Lung (tissue), 12 donors: ENCODE data around the gene SYT13. TPM values are rescaled to one million over a fixed set of nuclear protein-coding genes. Genes with fewer than 3 reads are reported as not detected.
"Not testable (repeated sequence)": the region's sequence is repeated elsewhere in the genome, so short reads cannot be mapped to it uniquely, and the experiment has no call there.

ENCODE experiments used
- ATAC-seq: fragments of 200-7000 bp; cut with Tn5 transposase; one replicate; pipeline ENCODE4 v1.9.1; 2020; ENCODE audit warnings: moderate number of reproducible peaks; ENCODE audit not compliant: insufficient read depth, low FRiP score
- DNase-seq, 3 donors: peaks; one replicate each; pipeline ENCODE4 v3.0.0-alpha.2; 2013 to 2017
- H3K27ac ChIP-seq, 2 donors: one replicate each; pipeline ENCODE4 v1.5.1; 2013; ENCODE audit warnings: mild to moderate bottlenecking in 2 of 2, moderate library complexity in 2 of 2, control low read depth in 1 of 2, inconsistent platforms in 1 of 2, low read depth in 1 of 2, low read length in 1 of 2
- H3K27me3 ChIP-seq, 3 donors: one replicate each; pipeline ENCODE4 v1.5.1; 2013; ENCODE audit warnings: low read length in 2 of 3; ENCODE audit not compliant: control insufficient read depth in 3 of 3, insufficient read depth in 3 of 3
- H3K36me3 ChIP-seq, 4 donors: one replicate each; pipeline ENCODE4 v1.5.1; 2013; ENCODE audit warnings: low read length in 4 of 4, mild to moderate bottlenecking in 1 of 4, moderate library complexity in 1 of 4; ENCODE audit not compliant: control insufficient read depth in 4 of 4, insufficient read depth in 4 of 4
- H3K4me1 ChIP-seq, 5 donors: one replicate each; pipeline ENCODE4 v1.5.1; 2013; ENCODE audit warnings: low read length in 5 of 5, mild to moderate bottlenecking in 2 of 5, moderate library complexity in 1 of 5; ENCODE audit not compliant: control insufficient read depth in 5 of 5, insufficient read depth in 5 of 5
- H3K4me3 ChIP-seq: one replicate; pipeline ENCODE4 v1.5.1; 2013; ENCODE audit warnings: mild to moderate bottlenecking, control low read depth, moderate library complexity
- H3K9ac ChIP-seq, 2 donors: one replicate each; pipeline ENCODE4 v1.5.1; 2013; ENCODE audit warnings: low read length in 2 of 2, control low read depth in 1 of 2; ENCODE audit not compliant: insufficient read depth in 1 of 2
- H3K9me3 ChIP-seq, 4 donors: one replicate each; pipeline ENCODE4 v1.5.1; 2013; ENCODE audit warnings: low read length in 3 of 4, mild to moderate bottlenecking in 1 of 4, moderate library complexity in 1 of 4; ENCODE audit not compliant: control insufficient read depth in 4 of 4, insufficient read depth in 3 of 4
- WGBS, 2 donors: extraction: QIAGEN DNeasy Blood & Tissue Kit; methylation state at CpG; one replicate each; pipeline ENCODE4 v1.1.7; 2013; 5-methylcytosine and 5-hydroxymethylcytosine counted together
- polyA plus RNA-seq, 2 donors: library from polyadenylated mRNA; stranded (reverse); fragments of 200-250 nt; gene quantifications; one replicate each; pipeline ENCODE4 v1.2.1, GENCODE V29; 2013
- total RNA-seq, 2 donors: library from RNA; depleted of rRNA in 1 of 2; stranded (reverse); fragments of >200 nt in 1 of 2; gene quantifications; one replicate each; pipeline ENCODE4 v1.2.1, GENCODE V29; 2014 to 2021
- TF ChIP-seq, protein P1 (sequence below): IDR thresholded peaks from 2 replicates; pipeline ENCODE4 v1.5.1; 2012; ENCODE audit warnings: mild to moderate bottlenecking; ENCODE audit errors: control extremely low read depth, extremely low read depth
- donor health status: control.
- donor health status: control.
- donor health status: Bipolar disorder and iron deficiency.
- donor health status: healthy.
- donor health status: DM: yes; HTN: yes; CAD: no.

SYT13 gene
- total and polyA plus RNA-seq, 4 donors: 0.06 to 6.2 (median 0.16) TPM

DNA sequence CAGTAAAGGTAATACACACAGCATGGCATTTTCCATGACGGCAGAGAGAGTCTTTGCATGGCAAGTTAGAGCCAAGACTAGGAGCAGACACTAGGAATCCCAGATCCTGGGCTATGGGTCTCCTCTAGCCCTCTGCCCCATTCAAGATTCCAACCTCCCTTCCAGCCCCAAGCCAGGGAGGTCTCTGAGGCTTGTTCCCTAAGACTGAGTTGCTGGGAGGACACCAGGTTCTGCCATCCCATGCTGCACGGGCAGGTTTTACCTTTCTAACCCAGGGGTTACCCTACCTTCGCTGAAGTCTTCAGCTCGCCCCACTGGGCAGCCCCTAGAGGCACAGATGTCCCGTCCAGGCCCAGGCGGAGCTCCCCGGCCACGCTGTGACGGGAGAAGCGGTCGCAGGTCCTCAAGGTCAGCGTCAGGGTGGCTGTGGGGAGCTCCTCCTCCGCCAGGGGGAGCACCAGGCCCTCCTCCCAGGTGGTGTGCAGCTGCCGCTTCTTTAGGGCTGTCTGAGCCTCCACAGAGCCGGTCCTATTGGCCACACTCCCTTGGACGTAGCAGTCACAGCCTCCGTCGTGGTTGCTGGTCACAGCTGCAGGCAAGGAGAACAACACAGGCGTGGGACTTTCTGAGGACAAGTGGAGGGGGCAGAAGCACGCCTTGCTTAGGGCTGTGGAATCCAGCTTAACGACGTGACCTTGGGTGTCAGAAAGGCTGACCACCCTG, 33.8 kb downstream of the SYT13 start:
- Histone ChIP-seq H3K4me1 (peaks cover 0 to 14% (median 3%) of the 10 kb centered on the region in 5 donors), H3K9me3 (no peaks in the 10 kb centered on the region), H3K27ac (no peak overlapping the region), H3K4me3 (no peak overlapping the region), H3K36me3 (no peaks in the 10 kb centered on the region), H3K9ac (no peak overlapping the region), H3K27me3 (no peaks in the 10 kb centered on the region)
- WGBS, 2 donors: 59 to 67% methylated on average over 22 of the region's 22 CpGs
- ATAC-seq (peak; percentile 15), DNase-seq (peak in 2 of 3 donors; percentile 24 to 42)
- TF ChIP-seq, protein P1, sequence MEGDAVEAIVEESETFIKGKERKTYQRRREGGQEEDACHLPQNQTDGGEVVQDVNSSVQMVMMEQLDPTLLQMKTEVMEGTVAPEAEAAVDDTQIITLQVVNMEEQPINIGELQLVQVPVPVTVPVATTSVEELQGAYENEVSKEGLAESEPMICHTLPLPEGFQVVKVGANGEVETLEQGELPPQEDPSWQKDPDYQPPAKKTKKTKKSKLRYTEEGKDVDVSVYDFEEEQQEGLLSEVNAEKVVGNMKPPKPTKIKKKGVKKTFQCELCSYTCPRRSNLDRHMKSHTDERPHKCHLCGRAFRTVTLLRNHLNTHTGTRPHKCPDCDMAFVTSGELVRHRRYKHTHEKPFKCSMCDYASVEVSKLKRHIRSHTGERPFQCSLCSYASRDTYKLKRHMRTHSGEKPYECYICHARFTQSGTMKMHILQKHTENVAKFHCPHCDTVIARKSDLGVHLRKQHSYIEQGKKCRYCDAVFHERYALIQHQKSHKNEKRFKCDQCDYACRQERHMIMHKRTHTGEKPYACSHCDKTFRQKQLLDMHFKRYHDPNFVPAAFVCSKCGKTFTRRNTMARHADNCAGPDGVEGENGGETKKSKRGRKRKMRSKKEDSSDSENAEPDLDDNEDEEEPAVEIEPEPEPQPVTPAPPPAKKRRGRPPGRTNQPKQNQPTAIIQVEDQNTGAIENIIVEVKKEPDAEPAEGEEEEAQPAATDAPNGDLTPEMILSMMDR: no peak

GRCh38 chr11:45250035-45250718, 36.0 kb downstream of the SYT13 start:
- H3K9ac ChIP-seq: no peak overlapping the region
- peaks cover 0 to 14% (median 3%) of the 10 kb centered on the region in 5 donors for H3K4me1 ChIP-seq
- no peak overlapping the region for H3K4me3 ChIP-seq
- TF ChIP-seq, protein P1: no peak
- H3K27me3 ChIP-seq: no peaks in the 10 kb centered on the region
- H3K27ac ChIP-seq: no peak overlapping the region
- ATAC-seq (no peak), DNase-seq (peak; percentile 65 to 82 (median 79))
- no peaks in the 10 kb centered on the region for H3K9me3 ChIP-seq
- no peaks in the 10 kb centered on the region for H3K36me3 ChIP-seq
- WGBS, 2 donors: 70 to 86% methylated on average over 3 of the region's 3 CpGs

- not testable (repeated sequence) for H3K36me3 ChIP-seq, ATAC-seq, H3K9me3 ChIP-seq, H3K9ac ChIP-seq, H3K27me3 ChIP-seq, H3K4me3 ChIP-seq, DNase-seq, H3K27ac ChIP-seq
- WGBS, 2 donors: 85 to 97% methylated on average over 1 of the region's 1 CpG
- peaks cover 0 to 14% (median 3%) of the 10 kb centered on the region in 5 donors for H3K4me1 ChIP-seq
These were observed 36.8 kb downstream of the SYT13 start for GRCh38 chr11:45249372-45249771.

DNA sequence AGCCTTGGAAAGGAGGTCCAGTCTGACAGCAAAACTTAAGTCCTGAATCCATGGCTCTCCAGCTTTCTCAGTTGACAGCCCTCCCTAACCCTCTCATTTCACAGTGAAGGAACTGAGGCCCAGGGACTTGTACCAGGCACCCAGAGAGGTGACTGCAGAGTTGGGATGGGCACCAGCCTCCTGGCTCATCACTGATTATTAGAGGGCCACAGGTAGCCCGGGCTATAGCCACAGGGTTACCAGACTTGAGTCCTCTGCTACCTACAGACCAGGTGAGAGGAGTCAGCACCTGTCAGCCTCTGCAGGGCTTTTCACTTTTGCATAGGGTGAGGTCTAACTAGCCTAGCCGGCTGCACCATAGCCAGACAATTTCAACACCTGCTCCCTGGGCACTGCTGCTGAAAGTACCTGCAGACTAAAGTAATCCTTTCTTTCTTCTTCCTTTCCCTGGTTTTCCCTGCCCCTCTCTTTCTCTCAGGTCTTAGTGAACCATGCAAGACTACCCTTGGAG, 37.6 kb downstream of the SYT13 start:
- DNase-seq (no peak), ATAC-seq (no peak)
- Histone ChIP-seq H3K27ac (no peak overlapping the region), H3K4me1 (peaks cover 0 to 14% (median 3%) of the 10 kb centered on the region in 5 donors), H3K9ac (no peak overlapping the region), H3K27me3 (no peaks in the 10 kb centered on the region), H3K4me3 (no peak overlapping the region), H3K36me3 (no peaks in the 10 kb centered on the region), H3K9me3 (no peaks in the 10 kb centered on the region)
- TF ChIP-seq, protein P1: no peak
- 90 to 92% methylated on average over 2 of the region's 2 CpGs for WGBS, 2 donors
